ENCODE measurements around the gene PRICKLE2.

Gene PRICKLE2

DNA sequence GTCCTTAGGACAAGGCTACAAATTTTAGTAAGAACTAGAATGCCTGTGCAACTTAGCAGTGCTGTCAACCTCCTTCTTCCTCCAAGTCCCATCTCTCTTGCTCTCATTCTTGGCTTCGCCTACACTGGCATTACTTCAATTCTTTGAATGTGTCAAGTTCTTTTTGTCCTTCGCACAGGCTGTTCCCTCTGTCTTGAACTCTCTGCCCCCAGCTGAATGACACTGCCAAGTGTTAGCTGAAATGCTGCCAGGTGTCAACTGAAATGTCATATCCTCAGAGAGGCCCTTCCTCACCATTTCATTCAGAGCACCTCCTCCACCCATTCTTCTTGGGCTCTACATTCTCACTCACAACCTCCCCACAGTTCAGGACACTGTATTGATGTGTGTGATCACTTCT lies 153.1 kb downstream of the PRICKLE2 start:
- DNase-seq (no peak), ATAC-seq (no peak)

DNA sequence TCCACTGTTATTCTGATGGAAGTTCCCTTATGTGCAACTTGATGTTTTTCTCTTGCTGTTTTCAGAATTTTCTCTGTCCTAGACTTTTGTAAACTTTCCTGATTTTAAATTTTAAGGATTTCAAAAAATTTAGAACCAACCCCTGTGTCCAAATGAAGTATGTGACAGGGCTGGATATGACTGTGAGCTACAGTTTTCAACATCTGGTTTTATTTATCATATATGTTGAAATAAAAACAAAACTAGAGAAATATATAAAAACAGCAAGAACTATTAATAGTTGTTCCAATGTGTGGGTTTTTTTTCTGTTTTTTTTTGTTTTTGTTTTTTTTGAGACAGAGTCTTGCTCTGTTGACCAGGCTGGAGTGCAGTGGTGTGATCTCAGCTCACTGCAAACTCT lies 154.6 kb downstream of the PRICKLE2 start:
- no peak for ATAC-seq
- no peak for DNase-seq

DNA sequence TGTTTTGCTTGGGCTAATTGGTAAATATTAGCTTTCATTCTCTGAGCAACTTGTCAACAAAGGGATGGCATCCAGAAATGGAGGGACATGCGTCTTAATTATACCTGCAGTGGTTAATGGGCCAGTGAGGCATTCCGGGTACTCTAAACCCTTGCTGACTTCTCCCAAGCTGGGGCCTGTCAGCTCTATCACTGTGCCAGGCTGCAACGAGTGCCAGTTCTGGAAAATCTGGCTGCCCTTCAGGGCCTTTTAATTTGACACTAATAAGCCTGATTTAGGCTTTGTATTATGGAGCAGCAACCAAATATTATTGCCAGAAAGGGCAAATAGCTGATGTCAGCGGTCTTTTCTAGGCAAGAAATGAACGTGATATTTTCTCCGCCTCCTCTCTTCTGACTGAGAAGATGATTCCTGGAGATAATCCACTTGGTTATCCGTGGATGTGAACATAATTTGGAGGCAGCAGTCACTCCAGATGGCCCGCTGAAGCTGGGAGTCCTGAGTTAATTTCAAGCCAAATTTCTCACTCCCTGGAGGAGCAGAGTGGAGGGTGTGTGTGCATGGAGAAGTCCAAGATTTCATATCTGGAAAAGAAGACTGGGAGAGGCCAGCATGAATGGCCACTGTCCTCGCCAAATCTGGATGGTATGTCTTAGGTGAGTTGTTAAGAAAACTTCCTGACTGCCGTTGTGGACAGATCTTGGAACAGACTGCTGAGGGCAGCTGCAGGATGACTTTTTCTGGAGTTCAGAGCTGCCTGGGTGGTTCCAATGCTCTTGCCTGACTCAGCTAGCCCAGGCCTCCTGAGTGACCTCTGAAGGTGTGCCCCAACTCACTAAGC lies 157.5 kb downstream of the PRICKLE2 start:
- no peak for ATAC-seq
- no peak for DNase-seq

DNA sequence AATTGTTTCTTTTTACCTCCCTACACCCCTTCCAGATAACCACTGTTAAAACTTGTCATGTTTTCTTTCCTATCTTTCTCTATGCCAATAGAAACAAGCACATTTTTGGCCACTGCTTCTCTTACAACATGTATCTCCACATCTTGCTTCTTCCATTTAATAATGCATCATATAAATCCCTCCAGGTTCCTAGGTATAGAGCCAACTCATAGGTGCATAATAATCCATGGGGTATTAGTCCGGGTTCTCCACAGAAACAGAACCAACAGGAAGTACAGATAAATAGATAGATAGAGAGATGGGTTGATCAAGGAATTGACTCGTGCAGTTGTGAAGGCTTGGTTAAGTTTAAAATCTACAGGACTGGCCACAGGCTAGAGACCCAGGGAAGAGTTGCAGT lies 160.5 kb downstream of the PRICKLE2 start:
- DNase-seq (no peak), ATAC-seq (no peak)

DNA sequence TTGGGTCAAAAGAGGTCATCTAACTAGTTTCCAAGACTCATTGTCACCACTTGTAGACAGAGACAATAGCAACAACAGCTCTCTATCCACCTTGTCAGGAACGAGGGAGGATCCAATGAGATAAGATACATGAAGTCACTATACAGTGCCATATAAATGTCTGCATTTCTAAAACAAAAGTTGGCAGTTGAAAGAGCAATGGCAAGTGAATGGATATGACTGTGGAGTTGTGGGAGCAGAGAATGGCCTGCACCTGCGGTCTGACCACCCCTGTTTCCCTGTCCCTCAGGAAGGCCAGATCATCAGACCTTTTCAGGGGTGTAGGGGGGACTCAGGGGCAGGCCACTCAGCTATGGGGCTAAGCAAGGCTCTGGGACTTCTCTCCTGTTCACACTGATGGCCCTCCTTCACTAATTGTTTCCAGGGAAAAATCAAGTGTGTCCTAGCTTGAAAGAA lies 161.3 kb downstream of the PRICKLE2 start:
- ATAC-seq, result no peak
- DNase-seq, result no peak

DNA sequence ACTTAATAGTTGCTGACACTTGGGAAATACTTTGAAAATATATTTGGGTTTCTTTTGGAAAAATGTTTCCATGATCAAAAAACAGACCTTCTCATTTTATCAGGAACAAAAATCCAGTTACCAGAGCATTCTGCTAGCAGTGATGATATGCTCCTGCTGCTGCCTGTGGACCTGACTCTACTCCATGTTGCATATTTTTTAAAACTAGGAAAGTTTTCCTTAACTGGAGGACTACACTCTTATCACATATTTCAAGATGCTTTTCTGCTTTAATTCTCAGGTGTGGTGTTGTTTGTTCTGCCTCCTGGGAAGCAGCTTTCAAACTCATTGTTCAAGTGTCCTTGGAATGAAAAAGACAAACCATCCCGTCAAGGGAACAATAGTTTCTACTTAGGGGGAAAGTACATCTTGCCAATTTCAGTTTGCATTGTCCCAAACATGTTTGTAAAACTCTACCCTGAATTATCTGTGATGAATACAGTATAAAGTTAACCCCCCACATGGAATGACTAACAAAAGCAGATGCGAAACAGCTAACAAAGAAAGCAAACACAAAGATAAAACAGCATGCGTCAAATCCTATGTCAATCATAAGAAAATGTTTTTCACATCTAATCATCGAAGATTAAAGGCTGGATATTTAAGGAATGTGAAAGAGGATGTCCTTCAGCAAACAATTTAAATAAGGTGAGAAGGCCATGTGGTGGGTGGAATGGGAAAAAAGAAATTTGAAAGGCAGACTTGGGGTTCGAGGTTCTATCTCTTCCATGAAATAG lies 161.9 kb downstream of the PRICKLE2 start:
- ATAC-seq (no peak), DNase-seq (no peak)

DNA sequence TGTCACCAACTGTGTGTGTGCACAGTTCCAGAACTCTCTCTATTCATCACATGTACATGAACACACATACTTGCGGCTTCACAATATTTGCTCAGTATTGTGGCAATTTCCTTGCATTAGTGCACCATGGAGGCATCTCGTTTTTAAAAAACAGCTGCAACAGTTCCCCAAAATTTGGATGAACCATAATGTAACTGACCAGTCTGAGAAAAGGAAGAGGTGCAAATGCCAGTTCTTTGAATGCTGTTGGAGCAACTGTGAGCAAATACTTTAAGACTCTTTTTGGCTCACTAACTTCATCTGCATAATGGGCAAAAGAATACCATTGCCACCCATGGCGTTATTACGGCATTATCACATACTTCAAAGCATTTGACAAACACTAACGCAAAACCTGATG lies 163.6 kb downstream of the PRICKLE2 start:
- DNase-seq, result no peak
- ATAC-seq, result no peak

DNA sequence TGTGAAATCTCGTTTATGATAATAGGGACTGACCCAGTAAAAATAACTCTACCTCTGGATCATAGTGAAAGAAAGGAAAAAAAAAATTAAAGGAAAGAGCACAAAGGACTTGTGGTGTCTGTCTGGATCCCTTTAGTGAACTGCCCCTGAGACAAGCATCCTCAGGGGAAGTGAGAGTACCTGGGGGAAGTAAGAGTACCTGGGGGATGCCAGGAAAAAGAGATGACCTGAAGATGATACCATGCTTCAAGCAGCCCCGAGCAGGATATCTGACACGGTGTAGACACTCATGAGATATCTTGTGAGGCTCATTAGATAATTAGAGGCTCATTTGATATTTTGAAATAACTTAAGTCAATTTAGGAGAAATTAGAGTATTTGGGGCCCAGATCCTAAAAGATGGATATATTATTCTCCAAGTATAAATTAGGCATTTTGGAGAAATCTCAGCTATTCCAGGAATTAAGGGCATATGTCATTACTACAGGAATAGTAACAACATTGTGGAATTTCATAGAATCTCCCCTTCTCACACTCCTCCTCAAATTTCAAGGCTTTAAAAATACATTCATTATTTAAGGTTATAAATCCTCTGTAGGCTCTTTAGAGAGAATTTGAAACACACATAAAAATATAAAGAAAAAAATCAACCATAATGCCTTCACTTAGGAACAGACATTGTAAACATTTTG lies 165.6 kb downstream of the PRICKLE2 start:
- ATAC-seq (no peak), DNase-seq (no peak)

DNA sequence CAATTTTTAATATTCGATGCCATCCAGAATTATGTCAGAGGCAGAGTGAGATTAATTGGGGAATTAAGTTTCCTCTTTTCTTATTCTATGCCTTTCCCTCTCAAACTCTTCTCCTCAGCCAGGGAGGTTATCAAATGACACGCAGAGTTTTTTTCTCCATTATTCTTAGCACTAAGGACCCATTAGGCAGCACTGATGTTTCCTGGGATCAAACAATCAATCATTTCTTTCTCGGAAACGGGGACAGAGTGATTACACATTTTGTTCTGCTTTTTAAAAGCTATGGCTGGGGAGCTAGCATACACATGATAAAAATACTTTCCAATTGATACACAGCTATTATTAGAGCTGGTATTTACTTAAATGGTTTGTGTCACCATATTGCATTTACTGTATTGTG lies 166.7 kb downstream of the PRICKLE2 start:
- no peak for ATAC-seq
- no peak for DNase-seq

DNA sequence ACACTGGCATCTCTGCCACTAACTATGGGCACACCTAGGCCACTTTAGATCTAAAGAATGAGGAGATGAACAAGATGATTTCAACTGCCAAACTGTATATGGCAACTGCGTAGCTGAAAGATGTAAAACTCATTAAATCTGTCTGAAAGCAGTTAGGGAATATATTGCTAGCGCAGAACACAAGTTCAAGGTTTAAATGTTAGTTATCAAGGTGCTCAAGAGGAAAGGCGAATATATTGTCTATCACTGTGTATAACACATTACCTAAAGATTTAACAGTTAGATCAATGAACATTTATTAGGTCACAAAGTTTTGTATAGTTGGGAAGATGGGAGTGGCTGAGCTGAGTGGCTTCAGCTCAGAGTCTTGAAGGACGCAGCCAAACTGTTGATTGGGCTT lies 168.0 kb downstream of the PRICKLE2 start:
- no peak for ATAC-seq
- DNase-seq, result no peak

DNA sequence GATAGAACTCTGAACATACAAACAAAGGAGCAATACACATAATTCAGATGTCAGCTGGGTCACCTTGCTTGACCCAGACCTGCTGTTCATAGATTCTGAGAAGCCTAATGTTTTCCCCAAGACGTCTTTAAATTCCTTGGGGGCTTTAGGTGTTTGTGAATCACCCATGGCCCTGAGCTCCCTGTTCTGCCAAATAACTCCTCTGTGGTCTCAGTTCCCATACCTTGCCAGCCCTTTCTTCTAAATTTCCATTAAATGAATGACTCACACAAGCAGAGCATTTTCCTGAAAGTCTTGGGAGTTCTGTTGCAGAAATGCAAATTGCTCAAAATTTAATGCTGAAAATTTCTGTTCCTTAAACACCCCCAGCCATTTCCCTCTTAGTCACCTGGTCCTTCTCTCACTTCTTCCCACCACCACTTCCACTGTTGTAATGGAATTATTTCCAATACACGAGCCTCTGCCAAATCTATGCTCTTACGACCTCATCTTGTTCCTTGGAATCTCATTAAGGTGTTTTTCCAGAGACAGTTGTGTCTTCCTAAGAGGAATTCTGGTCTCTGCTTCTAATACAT lies 168.6 kb downstream of the PRICKLE2 start:
- DNase-seq, result no peak
- no peak for ATAC-seq

DNA sequence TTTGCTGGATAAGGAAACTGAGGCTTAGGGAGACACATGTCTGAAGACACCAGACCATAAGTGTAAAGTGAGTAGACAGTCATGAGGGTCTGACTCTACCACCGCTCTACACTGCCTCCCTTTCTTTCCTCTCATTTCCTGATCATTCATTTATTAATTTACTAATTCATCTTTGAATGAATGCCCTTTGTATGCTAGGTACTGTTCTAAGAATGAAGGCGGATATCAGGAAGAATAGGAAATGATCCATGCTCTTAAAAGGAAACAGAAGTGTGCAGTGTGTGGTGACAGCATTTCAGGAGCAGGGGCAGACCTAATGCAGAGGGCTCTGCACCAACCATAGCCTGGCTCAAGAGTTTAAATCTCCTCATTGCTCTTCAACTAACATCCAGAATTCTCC lies 170.2 kb downstream of the PRICKLE2 start:
- no peak for DNase-seq
- no peak for ATAC-seq

DNA sequence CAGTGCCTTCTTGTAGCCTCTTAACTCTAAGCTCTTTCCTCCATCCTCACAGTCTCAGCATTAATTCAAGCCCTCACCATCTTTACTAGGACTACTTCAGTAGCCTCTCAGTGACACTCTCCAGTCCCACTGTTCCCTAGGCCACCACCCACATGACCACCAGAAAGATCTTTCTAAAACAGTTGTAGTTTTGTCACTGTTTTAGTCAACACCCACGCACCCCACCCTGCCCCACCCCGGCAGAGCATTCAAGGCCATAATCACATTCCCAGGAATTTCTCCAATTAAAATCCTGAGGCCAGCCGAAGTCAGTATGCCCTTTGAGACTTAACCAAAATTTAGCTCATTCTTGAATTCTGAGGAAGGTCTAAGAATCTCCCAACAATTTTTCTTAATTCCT lies 170.8 kb downstream of the PRICKLE2 start:
- DNase-seq, result no peak
- no peak for ATAC-seq

DNA sequence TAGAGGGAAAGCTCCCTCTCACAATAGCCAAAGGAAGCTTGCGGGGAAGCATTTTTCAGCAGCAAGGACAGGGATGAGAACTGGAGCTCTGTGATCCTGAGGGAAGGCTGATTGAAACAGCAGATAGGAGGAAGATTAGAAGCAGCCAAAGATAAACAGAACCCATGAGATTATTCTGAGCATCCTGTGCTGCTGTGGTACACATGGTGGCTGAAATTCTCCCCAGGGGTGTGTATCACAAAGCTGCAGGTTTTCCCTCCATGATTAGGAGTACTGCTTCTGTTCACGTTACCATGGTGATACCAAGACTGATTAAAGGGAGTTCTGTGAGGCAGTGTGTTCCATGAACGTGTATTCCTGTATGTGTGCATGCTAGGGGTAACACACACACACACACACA lies 171.7 kb downstream of the PRICKLE2 start:
- no peak for DNase-seq
- no peak for ATAC-seq

DNA sequence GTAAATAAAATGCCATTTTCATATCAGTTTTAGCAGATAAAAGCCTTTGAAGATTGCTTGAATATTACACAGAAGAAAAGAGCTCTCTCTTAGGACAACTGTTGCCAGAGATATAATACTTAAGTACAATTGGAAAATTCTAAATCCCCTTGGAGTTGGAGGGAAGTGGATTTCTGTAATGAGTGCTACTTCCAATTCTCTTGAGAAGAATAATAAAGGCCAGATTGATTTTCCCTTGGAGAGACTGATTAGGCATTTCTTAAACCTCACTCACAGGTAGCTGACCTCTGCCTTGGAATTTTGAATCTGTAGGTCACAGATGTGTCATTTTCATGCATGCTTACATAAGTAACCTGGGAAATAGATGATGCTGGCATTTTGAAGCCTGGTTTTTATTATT lies 172.1 kb downstream of the PRICKLE2 start:
- DNase-seq, result no peak
- ATAC-seq, result no peak

DNA sequence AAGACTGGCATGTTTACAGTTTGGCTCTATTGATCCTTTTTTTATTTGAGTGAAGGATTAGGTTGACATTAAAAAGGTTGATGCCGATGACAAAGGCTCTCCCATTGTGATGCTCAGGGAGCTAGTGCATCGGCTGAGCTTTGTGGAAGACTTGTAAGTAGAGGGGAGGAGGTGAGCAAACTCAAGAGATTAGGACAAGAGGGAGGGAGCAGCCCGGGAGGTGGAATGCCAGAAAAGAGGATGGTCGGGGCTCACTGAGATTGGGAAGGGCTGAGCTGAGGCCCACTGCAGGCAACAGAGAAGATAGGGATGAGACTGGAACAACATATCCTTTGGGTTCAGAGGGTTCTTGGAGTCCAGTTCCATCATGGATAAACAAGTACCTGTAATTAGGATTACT lies 175.4 kb downstream of the PRICKLE2 start:
- no peak for ATAC-seq
- no peak for DNase-seq

DNA sequence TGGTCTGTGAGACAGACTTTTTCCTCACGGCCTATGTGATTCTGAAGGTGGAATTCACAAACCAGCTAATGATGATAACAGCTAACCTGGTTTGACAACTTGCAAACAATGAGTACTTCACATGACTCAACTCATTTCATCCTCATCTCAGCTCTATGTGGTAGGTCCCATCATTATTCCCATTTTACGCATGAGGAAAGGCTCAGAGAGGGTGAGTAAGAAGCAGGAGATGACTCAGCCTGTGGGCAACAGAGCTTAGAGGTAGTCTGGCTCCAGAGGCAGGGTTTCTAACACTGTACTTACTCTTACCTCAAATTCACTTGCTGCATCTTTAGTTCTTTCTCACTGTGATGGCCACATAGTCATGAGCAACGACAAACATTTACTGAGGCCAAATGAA lies 176.1 kb downstream of the PRICKLE2 start:
- ATAC-seq, result peak; percentile 75
- no peak for DNase-seq

DNA sequence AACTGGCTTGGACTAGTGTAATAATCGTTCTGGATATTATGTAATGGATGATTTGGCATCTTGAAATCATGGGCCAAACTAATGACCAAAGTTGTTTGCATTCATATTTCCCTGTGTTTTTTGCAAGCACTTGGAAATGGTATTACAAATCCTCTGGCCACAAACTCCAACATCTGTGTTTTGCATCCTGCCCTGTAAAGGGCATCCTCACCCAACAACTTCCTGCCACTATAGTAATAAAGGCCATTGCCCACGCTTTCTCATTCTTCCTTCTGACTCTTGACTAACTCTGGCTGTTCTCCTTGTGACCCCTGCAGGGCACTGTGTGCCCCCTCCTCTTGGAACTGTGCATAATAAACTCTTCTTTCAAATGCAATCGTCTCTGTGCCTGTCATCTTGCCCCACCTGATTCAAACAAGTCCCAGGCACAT lies 176.6 kb downstream of the PRICKLE2 start:
- ATAC-seq (peak; percentile 66), DNase-seq (no peak)

DNA sequence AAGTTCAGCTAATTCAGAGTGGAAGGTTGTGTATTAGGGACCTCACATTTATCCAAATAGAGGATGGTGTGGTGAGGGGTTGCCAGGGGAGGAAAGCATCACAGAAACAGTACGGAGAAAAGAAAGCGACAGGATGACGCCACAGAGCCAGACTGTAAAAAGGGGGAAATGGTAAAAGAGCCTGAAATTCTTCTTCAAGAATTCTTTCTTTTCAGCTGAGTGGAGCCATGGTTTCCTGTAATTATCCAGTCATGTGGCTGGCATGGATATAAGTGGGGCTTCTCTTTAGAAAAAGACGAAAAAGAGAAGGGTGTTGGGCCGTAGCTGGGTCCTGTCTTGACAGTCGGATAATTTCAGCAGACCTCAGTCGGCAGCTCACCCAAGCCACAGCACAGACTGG lies 177.5 kb downstream of the PRICKLE2 start:
- ATAC-seq (no peak), DNase-seq (no peak)

DNA sequence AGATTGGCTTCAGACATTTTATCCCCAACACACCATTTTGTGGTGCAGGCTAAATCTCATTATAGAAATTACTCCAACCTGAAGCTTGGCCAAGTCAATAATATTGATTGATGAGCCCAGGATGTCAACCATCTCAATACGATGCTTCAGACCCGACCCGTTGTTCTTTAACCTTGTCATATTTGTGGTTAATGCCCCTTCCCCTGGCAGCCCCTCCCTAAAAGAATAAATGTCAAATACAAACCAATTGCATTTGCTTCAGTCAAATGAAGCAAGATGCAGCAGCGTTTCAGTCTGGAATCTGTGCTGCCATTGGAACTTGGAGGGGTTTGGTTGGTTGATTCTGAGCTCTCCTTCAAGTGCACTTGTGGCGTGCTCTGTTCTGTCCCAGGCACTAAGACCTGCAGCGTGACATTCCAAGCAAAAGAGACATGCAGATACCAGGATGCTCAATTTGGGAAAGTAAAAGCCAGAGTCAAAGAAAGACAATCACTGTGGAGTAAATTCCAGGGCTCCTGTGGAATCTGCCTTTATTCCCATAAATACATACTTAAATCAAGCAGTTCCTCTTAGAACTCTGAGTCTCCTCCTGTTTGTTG lies 178.2 kb downstream of the PRICKLE2 start:
- DNase-seq, result no peak
- ATAC-seq, result no peak

DNA sequence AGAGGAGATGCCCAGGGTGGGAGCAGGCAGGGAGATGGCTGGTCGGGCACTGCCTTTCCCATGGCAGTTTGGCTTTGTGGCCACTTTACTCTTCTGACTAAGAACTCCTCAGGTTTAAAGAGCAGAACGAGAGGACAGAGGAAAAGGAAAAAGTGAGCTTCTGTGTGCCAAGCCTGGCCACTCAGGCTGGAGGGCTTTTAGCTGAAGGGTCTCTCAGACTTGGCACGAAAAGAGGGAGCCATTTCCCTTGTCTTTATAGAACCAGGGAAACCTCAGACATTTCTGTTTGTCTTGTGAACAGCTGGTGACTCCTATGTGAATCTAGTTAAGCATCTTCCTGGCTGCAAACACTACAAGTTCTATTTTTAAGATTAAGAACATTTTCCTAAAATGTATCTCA lies 178.7 kb downstream of the PRICKLE2 start:
- ATAC-seq, result no peak
- no peak for DNase-seq

DNA sequence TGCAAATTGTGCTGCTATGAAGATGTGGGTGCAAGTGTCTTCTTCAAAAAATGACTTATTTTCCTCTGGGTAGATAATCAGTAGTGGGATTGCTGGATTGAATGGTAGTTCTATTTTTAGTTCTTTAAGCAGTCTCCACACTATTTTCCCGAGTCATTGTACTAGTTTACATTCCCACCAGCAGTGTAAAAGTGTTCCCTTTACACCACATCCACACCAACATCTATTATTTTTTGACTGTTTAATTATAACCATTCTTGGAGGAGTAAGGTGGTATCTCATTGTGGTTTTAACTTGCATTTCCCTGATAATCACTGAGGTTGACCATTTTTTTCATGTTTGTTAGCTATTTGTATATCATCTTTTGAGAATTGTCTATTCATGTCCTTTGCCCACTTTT lies 182.3 kb downstream of the PRICKLE2 start:
- DNase-seq (no peak), ATAC-seq (no peak)

Measured in stimulated activated naive CD8-positive, alpha-beta T cell treated with anti-CD3 and anti-CD28 coated beads, Interleukin-15, Interleukin-2, amounts not matched to agents 100 U/mL and 50 U/mL, for 24 hours (primary cell).